ENCODE data around the gene MYCN. TPM values are rescaled to one million over a fixed set of nuclear protein-coding genes. Genes with fewer than 3 reads are reported as not detected.

Gene MYCN
- total RNA-seq, 1 experiment from 2014 or later, result 68.3 TPM

DNA sequence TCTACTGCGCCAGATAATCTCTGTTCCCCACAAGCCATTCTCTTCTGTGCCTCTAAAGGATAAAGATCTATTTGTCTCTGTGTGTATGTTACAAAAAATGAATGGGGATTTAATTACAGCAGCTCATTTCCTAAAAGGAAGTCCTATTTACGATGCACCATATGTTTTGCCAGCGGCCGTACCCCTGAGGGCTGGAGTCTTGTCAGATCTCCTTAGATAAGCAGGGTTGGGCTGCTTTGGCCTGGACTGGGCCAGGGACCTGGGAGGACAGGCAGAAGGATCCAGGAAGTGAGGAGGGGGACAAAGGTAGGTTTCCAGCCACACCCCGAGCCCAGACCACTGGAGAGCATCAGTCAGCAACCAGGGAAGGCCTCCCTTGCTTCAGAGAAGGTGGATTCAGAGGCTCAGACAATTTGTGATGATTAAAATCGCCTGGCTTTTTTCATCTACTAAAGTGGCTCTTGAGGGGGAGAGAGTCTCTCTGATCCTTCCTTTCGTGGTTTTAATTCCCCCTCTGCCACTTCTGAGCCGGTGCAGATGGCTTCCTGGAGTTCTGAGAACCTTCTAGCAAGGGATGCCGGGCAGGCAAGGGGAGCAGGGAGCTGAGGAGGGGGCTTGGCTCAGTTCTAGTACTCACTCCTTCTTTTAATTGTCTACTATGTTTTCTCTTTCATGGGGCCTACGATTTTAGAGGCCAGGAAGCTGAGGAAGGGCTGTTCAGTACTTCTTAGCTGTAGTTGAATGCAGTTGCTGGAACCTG, 42.1 kb downstream of the MYCN start (continued):
- TF ChIP-seq, protein P1, sequence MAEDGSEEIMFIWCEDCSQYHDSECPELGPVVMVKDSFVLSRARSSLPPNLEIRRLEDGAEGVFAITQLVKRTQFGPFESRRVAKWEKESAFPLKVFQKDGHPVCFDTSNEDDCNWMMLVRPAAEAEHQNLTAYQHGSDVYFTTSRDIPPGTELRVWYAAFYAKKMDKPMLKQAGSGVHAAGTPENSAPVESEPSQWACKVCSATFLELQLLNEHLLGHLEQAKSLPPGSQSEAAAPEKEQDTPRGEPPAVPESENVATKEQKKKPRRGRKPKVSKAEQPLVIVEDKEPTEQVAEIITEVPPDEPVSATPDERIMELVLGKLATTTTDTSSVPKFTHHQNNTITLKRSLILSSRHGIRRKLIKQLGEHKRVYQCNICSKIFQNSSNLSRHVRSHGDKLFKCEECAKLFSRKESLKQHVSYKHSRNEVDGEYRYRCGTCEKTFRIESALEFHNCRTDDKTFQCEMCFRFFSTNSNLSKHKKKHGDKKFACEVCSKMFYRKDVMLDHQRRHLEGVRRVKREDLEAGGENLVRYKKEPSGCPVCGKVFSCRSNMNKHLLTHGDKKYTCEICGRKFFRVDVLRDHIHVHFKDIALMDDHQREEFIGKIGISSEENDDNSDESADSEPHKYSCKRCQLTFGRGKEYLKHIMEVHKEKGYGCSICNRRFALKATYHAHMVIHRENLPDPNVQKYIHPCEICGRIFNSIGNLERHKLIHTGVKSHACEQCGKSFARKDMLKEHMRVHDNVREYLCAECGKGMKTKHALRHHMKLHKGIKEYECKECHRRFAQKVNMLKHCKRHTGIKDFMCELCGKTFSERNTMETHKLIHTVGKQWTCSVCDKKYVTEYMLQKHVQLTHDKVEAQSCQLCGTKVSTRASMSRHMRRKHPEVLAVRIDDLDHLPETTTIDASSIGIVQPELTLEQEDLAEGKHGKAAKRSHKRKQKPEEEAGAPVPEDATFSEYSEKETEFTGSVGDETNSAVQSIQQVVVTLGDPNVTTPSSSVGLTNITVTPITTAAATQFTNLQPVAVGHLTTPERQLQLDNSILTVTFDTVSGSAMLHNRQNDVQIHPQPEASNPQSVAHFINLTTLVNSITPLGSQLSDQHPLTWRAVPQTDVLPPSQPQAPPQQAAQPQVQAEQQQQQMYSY (CRISPR knock-in tag; IDR thresholded peaks at IDR 0.05), result no peak
- TF ChIP-seq ZNF671 (CRISPR knock-in tag; IDR thresholded peaks at IDR 0.05), result no peak
- no peak for TF ChIP-seq MXD4 (CRISPR knock-in tag; IDR thresholded peaks at IDR 0.05; ENCODE audit: borderline replicate concordance)
- TF ChIP-seq, protein P2, sequence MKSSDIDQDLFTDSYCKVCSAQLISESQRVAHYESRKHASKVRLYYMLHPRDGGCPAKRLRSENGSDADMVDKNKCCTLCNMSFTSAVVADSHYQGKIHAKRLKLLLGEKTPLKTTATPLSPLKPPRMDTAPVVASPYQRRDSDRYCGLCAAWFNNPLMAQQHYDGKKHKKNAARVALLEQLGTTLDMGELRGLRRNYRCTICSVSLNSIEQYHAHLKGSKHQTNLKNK (CRISPR knock-in tag; IDR thresholded peaks at IDR 0.05), result no peak
- no peak for TF ChIP-seq HMGA2 (CRISPR knock-in tag; IDR thresholded peaks at IDR 0.05)
- TF ChIP-seq, protein P3, sequence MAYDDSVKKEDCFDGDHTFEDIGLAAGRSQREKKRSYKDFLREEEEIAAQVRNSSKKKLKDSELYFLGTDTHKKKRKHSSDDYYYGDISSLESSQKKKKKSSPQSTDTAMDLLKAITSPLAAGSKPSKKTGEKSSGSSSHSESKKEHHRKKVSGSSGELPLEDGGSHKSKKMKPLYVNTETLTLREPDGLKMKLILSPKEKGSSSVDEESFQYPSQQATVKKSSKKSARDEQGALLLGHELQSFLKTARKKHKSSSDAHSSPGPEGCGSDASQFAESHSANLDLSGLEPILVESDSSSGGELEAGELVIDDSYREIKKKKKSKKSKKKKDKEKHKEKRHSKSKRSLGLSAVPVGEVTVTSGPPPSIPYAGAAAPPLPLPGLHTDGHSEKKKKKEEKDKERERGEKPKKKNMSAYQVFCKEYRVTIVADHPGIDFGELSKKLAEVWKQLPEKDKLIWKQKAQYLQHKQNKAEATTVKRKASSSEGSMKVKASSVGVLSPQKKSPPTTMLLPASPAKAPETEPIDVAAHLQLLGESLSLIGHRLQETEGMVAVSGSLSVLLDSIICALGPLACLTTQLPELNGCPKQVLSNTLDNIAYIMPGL (CRISPR knock-in tag; IDR thresholded peaks at IDR 0.05), result no peak
- TF ChIP-seq, protein P4, sequence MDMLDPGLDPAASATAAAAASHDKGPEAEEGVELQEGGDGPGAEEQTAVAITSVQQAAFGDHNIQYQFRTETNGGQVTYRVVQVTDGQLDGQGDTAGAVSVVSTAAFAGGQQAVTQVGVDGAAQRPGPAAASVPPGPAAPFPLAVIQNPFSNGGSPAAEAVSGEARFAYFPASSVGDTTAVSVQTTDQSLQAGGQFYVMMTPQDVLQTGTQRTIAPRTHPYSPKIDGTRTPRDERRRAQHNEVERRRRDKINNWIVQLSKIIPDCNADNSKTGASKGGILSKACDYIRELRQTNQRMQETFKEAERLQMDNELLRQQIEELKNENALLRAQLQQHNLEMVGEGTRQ (CRISPR knock-in tag; IDR thresholded peaks at IDR 0.05), result no peak
- TF ChIP-seq, protein P5, sequence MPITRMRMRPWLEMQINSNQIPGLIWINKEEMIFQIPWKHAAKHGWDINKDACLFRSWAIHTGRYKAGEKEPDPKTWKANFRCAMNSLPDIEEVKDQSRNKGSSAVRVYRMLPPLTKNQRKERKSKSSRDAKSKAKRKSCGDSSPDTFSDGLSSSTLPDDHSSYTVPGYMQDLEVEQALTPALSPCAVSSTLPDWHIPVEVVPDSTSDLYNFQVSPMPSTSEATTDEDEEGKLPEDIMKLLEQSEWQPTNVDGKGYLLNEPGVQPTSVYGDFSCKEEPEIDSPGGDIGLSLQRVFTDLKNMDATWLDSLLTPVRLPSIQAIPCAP (CRISPR knock-in tag; IDR thresholded peaks at IDR 0.05), result no peak

DNA sequence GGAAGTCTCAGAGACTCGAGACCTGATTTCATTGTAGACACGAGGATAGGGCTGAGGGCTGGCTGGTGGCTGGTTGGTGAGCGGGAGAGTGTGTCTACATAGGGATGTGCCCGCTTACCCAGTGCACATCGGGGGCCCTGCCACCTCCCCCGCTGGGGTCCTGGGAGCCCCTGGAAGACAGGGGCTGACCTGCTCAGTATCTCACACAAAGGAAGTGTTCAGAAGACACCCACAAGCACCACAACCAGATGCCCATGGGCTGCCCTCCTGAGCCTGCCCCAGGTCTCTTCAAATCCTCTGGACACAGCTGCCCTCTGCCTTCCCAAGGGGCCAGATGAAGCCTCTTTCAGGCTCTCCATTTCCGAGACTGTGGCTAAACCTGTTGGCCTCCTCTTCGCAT, 43.1 kb downstream of the MYCN start:
- Mint-ChIP-seq H3K9me3 (peaks cover 3% of the 10 kb centered on the region), H3K4me1 (peaks cover 51% of the 10 kb centered on the region), H3K4me3 (no peak overlapping the region), H3K27me3 (ENCODE audit: low read depth) (no peaks in the 10 kb centered on the region), H3K36me3 (no peaks in the 10 kb centered on the region), H3K27ac (no peak overlapping the region)
- TF ChIP-seq GABPB1 (CRISPR knock-in tag; IDR thresholded peaks at IDR 0.05), result no peak
- TF ChIP-seq, protein P6, sequence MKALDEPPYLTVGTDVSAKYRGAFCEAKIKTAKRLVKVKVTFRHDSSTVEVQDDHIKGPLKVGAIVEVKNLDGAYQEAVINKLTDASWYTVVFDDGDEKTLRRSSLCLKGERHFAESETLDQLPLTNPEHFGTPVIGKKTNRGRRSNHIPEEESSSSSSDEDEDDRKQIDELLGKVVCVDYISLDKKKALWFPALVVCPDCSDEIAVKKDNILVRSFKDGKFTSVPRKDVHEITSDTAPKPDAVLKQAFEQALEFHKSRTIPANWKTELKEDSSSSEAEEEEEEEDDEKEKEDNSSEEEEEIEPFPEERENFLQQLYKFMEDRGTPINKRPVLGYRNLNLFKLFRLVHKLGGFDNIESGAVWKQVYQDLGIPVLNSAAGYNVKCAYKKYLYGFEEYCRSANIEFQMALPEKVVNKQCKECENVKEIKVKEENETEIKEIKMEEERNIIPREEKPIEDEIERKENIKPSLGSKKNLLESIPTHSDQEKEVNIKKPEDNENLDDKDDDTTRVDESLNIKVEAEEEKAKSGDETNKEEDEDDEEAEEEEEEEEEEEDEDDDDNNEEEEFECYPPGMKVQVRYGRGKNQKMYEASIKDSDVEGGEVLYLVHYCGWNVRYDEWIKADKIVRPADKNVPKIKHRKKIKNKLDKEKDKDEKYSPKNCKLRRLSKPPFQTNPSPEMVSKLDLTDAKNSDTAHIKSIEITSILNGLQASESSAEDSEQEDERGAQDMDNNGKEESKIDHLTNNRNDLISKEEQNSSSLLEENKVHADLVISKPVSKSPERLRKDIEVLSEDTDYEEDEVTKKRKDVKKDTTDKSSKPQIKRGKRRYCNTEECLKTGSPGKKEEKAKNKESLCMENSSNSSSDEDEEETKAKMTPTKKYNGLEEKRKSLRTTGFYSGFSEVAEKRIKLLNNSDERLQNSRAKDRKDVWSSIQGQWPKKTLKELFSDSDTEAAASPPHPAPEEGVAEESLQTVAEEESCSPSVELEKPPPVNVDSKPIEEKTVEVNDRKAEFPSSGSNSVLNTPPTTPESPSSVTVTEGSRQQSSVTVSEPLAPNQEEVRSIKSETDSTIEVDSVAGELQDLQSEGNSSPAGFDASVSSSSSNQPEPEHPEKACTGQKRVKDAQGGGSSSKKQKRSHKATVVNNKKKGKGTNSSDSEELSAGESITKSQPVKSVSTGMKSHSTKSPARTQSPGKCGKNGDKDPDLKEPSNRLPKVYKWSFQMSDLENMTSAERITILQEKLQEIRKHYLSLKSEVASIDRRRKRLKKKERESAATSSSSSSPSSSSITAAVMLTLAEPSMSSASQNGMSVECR (CRISPR knock-in tag; IDR thresholded peaks at IDR 0.05; ENCODE audit: borderline replicate concordance), result no peak
- no peak for TF ChIP-seq ZNF232 (CRISPR knock-in tag; IDR thresholded peaks at IDR 0.05)
- no peak for TF ChIP-seq EMX1 (CRISPR knock-in tag; IDR thresholded peaks at IDR 0.05)
- TF ChIP-seq FOXK1 (CRISPR knock-in tag; IDR thresholded peaks at IDR 0.05), result no peak
- TF ChIP-seq, protein P7, sequence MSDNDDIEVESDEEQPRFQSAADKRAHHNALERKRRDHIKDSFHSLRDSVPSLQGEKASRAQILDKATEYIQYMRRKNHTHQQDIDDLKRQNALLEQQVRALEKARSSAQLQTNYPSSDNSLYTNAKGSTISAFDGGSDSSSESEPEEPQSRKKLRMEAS (CRISPR knock-in tag; IDR thresholded peaks at IDR 0.05), result no peak
- TF ChIP-seq ZNF416 (CRISPR knock-in tag; IDR thresholded peaks at IDR 0.05), result no peak
- no peak for TF ChIP-seq HMGA2 (CRISPR knock-in tag; IDR thresholded peaks at IDR 0.05)
- TF ChIP-seq, protein P8, sequence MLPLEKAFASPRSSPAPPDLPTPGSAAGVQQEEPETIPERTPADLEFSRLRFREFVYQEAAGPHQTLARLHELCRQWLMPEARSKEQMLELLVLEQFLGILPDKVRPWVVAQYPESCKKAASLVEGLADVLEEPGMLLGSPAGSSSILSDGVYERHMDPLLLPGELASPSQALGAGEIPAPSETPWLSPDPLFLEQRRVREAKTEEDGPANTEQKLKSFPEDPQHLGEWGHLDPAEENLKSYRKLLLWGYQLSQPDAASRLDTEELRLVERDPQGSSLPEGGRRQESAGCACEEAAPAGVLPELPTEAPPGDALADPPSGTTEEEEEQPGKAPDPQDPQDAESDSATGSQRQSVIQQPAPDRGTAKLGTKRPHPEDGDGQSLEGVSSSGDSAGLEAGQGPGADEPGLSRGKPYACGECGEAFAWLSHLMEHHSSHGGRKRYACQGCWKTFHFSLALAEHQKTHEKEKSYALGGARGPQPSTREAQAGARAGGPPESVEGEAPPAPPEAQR (CRISPR knock-in tag; IDR thresholded peaks at IDR 0.05), result no peak
- TF ChIP-seq, protein P1 (CRISPR knock-in tag; IDR thresholded peaks at IDR 0.05), result no peak
- ChIA-PET CTCF (interaction anchor here (0.9 kb wide), 1 partner anchor 50 kb away, joined by 5 read pairs; no protein-coding TSS in a partner anchor), POLR2A (no interaction called here)
- DNase-seq (ENCODE audit: low spot score), result no peak
- ATAC-seq, result no peak

All from WTC11 (cell line).